WI38 (cell line): ENCODE measurements around the gene MAPT.

ENCODE experiments used
- H3K4me3 ChIP-seq: 2 replicates; pipeline ENCODE4 v1.5.1; 2011; ENCODE audit warnings: low read depth, mild to moderate bottlenecking, control low read depth, low read length
- CTCF ChIP-seq: IDR thresholded peaks from 2 replicates; pipeline ENCODE4 v1.5.1; 2012; ENCODE audit warnings: low read depth, mild to moderate bottlenecking, control low read depth, low read length

MAPT gene

GRCh38 chr17:45998987-45999899 lies 104.9 kb downstream of the MAPT start, which contains the start of gene STH:
TSS of gene STH (plus strand) at chr17:45999250. CDS start at chr17:45999280, 30 bp downstream.
- H3K4me3 ChIP-seq: no peak within 1 kb of the TSS
- no peak for TF ChIP-seq CTCF

DNA sequence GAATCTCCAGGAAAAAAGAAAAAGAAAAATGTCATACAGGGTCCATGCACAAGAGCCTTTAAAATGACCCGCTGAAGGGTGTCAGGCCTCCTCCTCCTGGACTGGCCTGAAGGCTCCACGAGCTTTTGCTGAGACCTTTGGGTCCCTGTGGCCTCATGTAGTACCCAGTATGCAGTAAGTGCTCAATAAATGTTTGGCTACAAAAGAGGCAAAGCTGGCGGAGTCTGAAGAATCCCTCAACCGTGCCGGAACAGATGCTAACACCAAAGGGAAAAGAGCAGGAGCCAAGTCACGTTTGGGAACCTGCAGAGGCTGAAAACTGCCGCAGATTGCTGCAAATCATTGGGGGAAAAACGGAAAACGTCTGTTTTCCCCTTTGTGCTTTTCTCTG lies 105.5 kb downstream of the MAPT start:
- TF ChIP-seq CTCF: no peak
- H3K4me3 ChIP-seq: no peak overlapping the region

GRCh38 chr17:46000292-46000691 lies 105.9 kb downstream of the MAPT start:
- H3K4me3 ChIP-seq: no peak overlapping the region
- no peak for TF ChIP-seq CTCF

- H3K4me3 ChIP-seq: no peak overlapping the region
- TF ChIP-seq CTCF: no peak
Measured at GRCh38 chr17:46000757-46001156, 106.4 kb downstream of the MAPT start.

DNA sequence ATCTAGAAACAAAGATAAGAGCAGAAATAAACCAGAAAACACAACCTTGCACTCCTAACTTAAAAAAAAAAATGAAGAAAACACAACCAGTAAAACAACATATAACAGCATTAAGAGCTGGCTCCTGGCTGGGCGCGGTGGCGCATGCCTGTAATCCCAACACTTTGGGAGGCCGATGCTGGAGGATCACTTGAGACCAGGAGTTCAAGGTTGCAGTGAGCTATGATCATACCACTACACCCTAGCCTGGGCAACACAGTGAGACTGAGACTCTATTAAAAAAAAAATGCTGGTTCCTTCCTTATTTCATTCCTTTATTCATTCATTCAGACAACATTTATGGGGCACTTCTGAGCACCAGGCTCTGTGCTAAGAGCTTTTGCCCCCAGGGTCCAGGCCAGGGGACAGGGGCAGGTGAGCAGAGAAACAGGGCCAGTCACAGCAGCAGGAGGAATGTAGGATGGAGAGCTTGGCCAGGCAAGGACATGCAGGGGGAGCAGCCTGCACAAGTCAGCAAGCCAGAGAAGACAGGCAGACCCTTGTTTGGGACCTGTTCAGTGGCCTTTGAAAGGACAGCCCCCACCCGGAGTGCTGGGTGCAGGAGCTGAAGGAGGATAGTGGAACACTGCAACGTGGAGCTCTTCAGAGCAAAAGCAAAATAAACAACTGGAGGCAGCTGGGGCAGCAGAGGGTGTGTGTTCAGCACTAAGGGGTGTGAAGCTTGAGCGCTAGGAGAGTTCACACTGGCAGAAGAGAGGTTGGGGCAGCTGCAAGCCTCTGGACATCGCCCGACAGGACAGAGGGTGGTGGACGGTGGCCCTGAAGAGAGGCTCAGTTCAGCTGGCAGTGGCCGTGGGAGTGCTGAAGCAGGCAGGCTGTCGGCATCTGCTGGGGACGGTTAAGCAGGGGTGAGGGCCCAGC lies 107.3 kb downstream of the MAPT start:
- no peak overlapping the region for H3K4me3 ChIP-seq
- TF ChIP-seq CTCF: no peak

DNA sequence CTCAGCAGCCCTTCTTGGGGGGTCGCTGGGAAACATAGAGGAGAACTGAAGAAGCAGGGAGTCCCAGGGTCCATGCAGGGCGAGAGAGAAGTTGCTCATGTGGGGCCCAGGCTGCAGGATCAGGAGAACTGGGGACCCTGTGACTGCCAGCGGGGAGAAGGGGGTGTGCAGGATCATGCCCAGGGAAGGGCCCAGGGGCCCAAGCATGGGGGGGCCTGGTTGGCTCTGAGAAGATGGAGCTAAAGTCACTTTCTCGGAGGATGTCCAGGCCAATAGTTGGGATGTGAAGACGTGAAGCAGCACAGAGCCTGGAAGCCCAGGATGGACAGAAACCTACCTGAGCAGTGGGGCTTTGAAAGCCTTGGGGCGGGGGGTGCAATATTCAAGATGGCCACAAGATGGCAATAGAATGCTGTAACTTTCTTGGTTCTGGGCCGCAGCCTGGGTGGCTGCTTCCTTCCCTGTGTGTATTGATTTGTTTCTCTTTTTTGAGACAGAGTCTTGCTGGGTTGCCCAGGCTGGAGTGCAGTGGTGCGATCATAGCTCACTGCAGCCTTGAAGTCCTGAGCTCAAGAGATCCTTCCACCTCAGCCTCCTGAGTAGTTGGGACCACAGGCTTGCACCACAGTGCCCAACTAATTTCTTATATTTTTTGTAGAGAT lies 108.1 kb downstream of the MAPT start:
- peak; percentile 80 for TF ChIP-seq CTCF
- no peak overlapping the region for H3K4me3 ChIP-seq
